T47D (cell line): ENCODE measurements around the gene CHST15.
A peak's percentile ranks its signal among the peaks of the same experiment; 100 is the strongest.

Experiments
- DNase-seq, 2 experiments: peaks; one replicate each; pipeline versions ENCODE4 v3.0.0 to v3.0.0-alpha.2; 2011 to 2012; ENCODE audit warnings: low read depth in 1 of 2, low spot score in 1 of 2
- JUND ChIP-seq: IDR thresholded peaks from 2 replicates; pipeline ENCODE4 v1.6.1; 2012; ENCODE audit warnings: low read depth
- in situ Hi-C: cut with HindIII; loops from 2 replicates; pipeline ENCODE4 v1.10.0; 2016; ENCODE audit warnings: low sequenced_read_pairs, low pct_unique_long_range_greater_than_20kb

CHST15 gene

GRCh38 chr10:124058346-124059003 is 34.9 kb downstream of the CHST15 start:
- in situ Hi-C loops: no loop called here
- TF ChIP-seq JUND: no peak
- no peak for DNase-seq

GRCh38 chr10:124057601-124058000 is 35.8 kb downstream of the CHST15 start:
- in situ Hi-C loops: no loop called here
- DNase-seq: no peak
- TF ChIP-seq JUND: no peak

- TF ChIP-seq JUND: no peak
- in situ Hi-C loops: no loop called here
Measured at GRCh38 chr10:124056337-124056980, 36.9 kb downstream of the CHST15 start.

GRCh38 chr10:124053971-124054370 is 39.4 kb downstream of the CHST15 start:
- DNase-seq: peak in 1 of 2 experiments; percentile 54
- in situ Hi-C loops: no loop called here
- no peak for TF ChIP-seq JUND

More at GRCh38 chr10:124056337-124056980, 36.9 kb downstream of the CHST15 start:
- DNase-seq: no peak

- DNase-seq: no peak
- no peak for TF ChIP-seq JUND
- in situ Hi-C loops: no loop called here
Measured at GRCh38 chr10:124052561-124052960, 40.8 kb downstream of the CHST15 start.

GRCh38 chr10:124050021-124051015 is 43.1 kb downstream of the CHST15 start:
- in situ Hi-C loops: no loop called here
- no peak for TF ChIP-seq JUND
- DNase-seq: no peak

- in situ Hi-C loops: no loop called here
- DNase-seq: no peak
Measured at GRCh38 chr10:124049484-124049883, 43.9 kb downstream of the CHST15 start.

GRCh38 chr10:124048371-124049290 is 44.8 kb downstream of the CHST15 start:
- no peak for DNase-seq
- in situ Hi-C loops: no loop called here
- TF ChIP-seq JUND: no peak

More at GRCh38 chr10:124049484-124049883, 43.9 kb downstream of the CHST15 start:
- no peak for TF ChIP-seq JUND

GRCh38 chr10:124047427-124048152 is 45.8 kb downstream of the CHST15 start:
- DNase-seq: no peak
- TF ChIP-seq JUND: no peak
- in situ Hi-C loops: no loop called here

- no peak for TF ChIP-seq JUND
- in situ Hi-C loops: no loop called here
- no peak for DNase-seq
Measured at GRCh38 chr10:124045801-124046355, 47.5 kb downstream of the CHST15 start.

GRCh38 chr10:124045276-124045675 is 48.1 kb downstream of the CHST15 start:
- TF ChIP-seq JUND: no peak
- in situ Hi-C loops: no loop called here

More at GRCh38 chr10:124045276-124045675, 48.1 kb downstream of the CHST15 start:
- no peak for DNase-seq
